GM21737 (cell line): ENCODE data around the gene PCGF2.
"Not testable (repeated sequence)": the region's sequence is repeated elsewhere in the genome, so short reads cannot be mapped to it uniquely, and the experiment has no call there.

Source experiments
- ATAC-seq: cut with Tn5 transposase; IDR thresholded peaks from one replicate; pipeline ENCODE4 v1.9.1; 2021; ENCODE audit warnings: mild to moderate bottlenecking, moderate library complexity; ENCODE audit not compliant: unreplicated experiment

The PCGF2 gene

GRCh38 chr17:38738007-38738662, 10.0 kb downstream of the PCGF2 start:
- no peak for ATAC-seq

- ATAC-seq, result no peak
These were observed 12.8 kb downstream of the PCGF2 start for GRCh38 chr17:38735161-38735997.

- ATAC-seq, result no peak
These were observed 13.9 kb downstream of the PCGF2 start for GRCh38 chr17:38733982-38734973.

- ATAC-seq, result no peak
These were observed 14.7 kb downstream of the PCGF2 start for GRCh38 chr17:38733282-38733981.

GRCh38 chr17:38732376-38733281, 15.5 kb downstream of the PCGF2 start:
- ATAC-seq, result no peak

- no peak for ATAC-seq
These were observed 16.4 kb downstream of the PCGF2 start for GRCh38 chr17:38731526-38732294.

- no peak for ATAC-seq
These were observed 17.4 kb downstream of the PCGF2 start for GRCh38 chr17:38730526-38731379.

GRCh38 chr17:38729886-38730525, 18.1 kb downstream of the PCGF2 start, which contains the start of gene CISD3:
CISD3 (plus strand) TSS chr17:38730341; CDS start chr17:38730359, 18 bp downstream.
- ATAC-seq, result peak; percentile 81

GRCh38 chr17:38729368-38729885, 18.7 kb downstream of the PCGF2 start:
- ATAC-seq, result no peak

- ATAC-seq, result no peak
These were observed 19.8 kb downstream of the PCGF2 start for GRCh38 chr17:38728290-38728831.

- ATAC-seq, result no peak
These were observed 20.4 kb downstream of the PCGF2 start for GRCh38 chr17:38727736-38728135.

GRCh38 chr17:38726145-38726544, 22.0 kb downstream of the PCGF2 start:
- not testable (repeated sequence) for ATAC-seq

- no peak for ATAC-seq
These were observed 23.1 kb downstream of the PCGF2 start for GRCh38 chr17:38725066-38725465.

- no peak for ATAC-seq
These were observed 23.7 kb downstream of the PCGF2 start for GRCh38 chr17:38724337-38724988.

GRCh38 chr17:38721802-38722201, 26.3 kb downstream of the PCGF2 start:
- ATAC-seq, result no peak

- no peak for ATAC-seq
These were observed 27.2 kb downstream of the PCGF2 start for GRCh38 chr17:38720941-38721340.
